Measurements from ENCODE around the gene CD59. TPM values are rescaled to one million over a fixed set of nuclear protein-coding genes. Genes with fewer than 3 reads are reported as not detected.

Gene CD59
- total and polyA plus RNA-seq, 9 of the 15 experiments (the other 6 are each of a cell fraction or from before 2014, with no cell fraction given): 38.1 to 338 (median 173) TPM

- Histone ChIP-seq H3K27ac (ENCODE audit: extremely low read depth, low read depth, low read length) (no peak overlapping the region), H3K4me3 (no peak overlapping the region), H3K79me2 (ENCODE audit: control insufficient read depth, insufficient read depth, low read length) (no peaks in the 10 kb centered on the region), H3K9ac (ENCODE audit: insufficient read depth in 1 of 2, low read depth in 2 of 2, low read length in 2 of 2) (no peak overlapping the region), H3K4me1 (replicated peaks in 1 of 2; ENCODE audit: control insufficient read depth in 2 of 2, insufficient read depth in 2 of 2, low read length in 2 of 2) (peaks cover 5 to 10% of the 10 kb centered on the region in 2 experiments; a peak in 4 of 5 replicates), H4K20me1 (replicated peaks; ENCODE audit: control insufficient read depth, insufficient read depth, low read length) (no peaks in the 10 kb centered on the region), H3K9me3 (replicated peaks; ENCODE audit: control insufficient read depth, insufficient read depth, low read depth, low read length) (no peaks in the 10 kb centered on the region), H3K4me2 (ENCODE audit: insufficient read depth, low read length) (no peak overlapping the region), H3K36me3 (ENCODE audit: control insufficient read depth, insufficient read depth, low read length) (no peaks in the 10 kb centered on the region), H2AFZ (ENCODE audit: low read depth, low read length) (no peak overlapping the region), H3K9me1 (ENCODE audit: control insufficient read depth, insufficient read depth, low read length) (no peaks in the 10 kb centered on the region), H3K27me3 (ENCODE audit: control insufficient read depth in 2 of 2, insufficient read depth in 2 of 2, low read length in 2 of 2) (peaks cover 13 to 31% of the 10 kb centered on the region in 2 experiments)
- DNase-seq (ENCODE audit: extremely low read depth in 1 of 4, low spot score in 3 of 4): no peak
- FAIRE-seq: no peak
- intact Hi-C loops (cut with micrococcal nuclease): no loop called here
- POLR2A ChIA-PET: interaction anchor here (0.6 to 1.2 kb wide), 4 partner anchors 9 to 797 kb away, joined by 3 to 7 read pairs (median 3); no protein-coding TSS in a partner anchor
- ATAC-seq: no peak
- no TSS peak for BruUV-seq (replicated peaks)
- WGBS (ENCODE audit: insufficient coverage, low coverage, missing lambda C conversion rate): 35% methylated on average over 5 of the region's 5 CpGs
- CTCF ChIA-PET (ENCODE audit: low intra/inter-chr PET ratio): no interaction called here
- in situ Hi-C loops (cut with MboI): no loop called here
- no peak for TF ChIP-seq ZNF277 (CRISPR knock-in tag; IDR thresholded peaks at IDR 0.05; ENCODE audit: borderline replicate concordance)
- TF ChIP-seq NFATC3 (IDR thresholded peaks at IDR 0.05): no peak
- no peak for TF ChIP-seq E2F6 (IDR thresholded peaks at IDR 0.05; ENCODE audit: borderline replicate concordance in 1 of 2, extremely low read depth in 1 of 2, insufficient read depth in 1 of 2, insufficient read length in 1 of 2, low read depth in 1 of 2, low read length in 1 of 2, poor library complexity in 1 of 2, severe bottlenecking in 1 of 2)
- no peak for TF ChIP-seq UBTF (IDR thresholded peaks at IDR 0.05; ENCODE audit: borderline replicate concordance in 1 of 2, low read depth in 2 of 2, low read length in 2 of 2)
- TF ChIP-seq HOXB6 (CRISPR knock-in tag; IDR thresholded peaks at IDR 0.05; ENCODE audit: borderline replicate concordance): no peak
- no peak for TF ChIP-seq POLR2AphosphoS2 (IDR thresholded peaks at IDR 0.05; ENCODE audit: low read length)
- TF ChIP-seq KLF13 (tag; IDR thresholded peaks at IDR 0.05; ENCODE audit: borderline replicate concordance, low read depth): no peak
Observed at GRCh38 chr11:33692541-33692940, 43.7 kb downstream of the CD59 start.

All from K562 (cell line).